SIG-M5 (cell line): Measurements from ENCODE around the gene SVBP.
"Not testable (repeated sequence)": the region's sequence is repeated elsewhere in the genome, so short reads cannot be mapped to it uniquely, and the experiment has no call there.

ENCODE experiments used
- DNase-seq: peaks from one replicate; lab custom pipeline; 2025; lab: John Stamatoyannopoulos, UW

Gene SVBP

DNA sequence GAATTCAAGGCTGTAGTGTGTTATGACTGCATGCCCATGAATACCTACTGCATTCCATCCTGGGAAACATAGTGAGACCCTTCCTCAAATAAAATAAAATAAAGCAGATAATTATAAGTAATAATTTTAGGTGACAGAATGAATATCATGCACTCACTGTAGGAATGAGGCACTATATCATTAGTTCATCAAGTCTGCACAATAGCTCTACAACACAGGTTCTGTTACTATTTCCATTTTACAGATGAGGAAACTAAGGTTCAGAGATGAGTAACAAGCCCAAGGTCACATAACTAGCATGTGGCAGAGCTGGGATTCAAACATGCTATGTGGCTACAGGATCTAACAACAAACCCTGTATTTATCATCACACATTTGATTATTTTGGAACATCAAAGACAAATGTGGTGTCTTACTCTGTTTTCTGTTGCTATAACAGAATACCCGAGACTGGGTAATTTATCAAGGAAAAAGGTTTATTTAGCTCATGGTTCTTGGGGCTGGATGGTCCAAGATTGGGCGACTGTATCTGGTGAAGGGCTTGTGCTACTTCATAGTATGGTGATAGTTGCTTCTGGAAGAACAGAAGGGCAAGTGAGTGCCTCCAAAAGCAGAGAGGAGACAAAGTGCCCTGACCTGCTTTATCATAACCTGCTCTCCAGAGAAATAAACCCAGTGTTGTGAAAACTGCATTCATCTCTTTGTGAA lies 24.4 kb upstream of the SVBP start:
- DNase-seq: no peak

GRCh38 chr1:42841010-42841409 lies 23.8 kb upstream of the SVBP start:
- DNase-seq: no peak

DNA sequence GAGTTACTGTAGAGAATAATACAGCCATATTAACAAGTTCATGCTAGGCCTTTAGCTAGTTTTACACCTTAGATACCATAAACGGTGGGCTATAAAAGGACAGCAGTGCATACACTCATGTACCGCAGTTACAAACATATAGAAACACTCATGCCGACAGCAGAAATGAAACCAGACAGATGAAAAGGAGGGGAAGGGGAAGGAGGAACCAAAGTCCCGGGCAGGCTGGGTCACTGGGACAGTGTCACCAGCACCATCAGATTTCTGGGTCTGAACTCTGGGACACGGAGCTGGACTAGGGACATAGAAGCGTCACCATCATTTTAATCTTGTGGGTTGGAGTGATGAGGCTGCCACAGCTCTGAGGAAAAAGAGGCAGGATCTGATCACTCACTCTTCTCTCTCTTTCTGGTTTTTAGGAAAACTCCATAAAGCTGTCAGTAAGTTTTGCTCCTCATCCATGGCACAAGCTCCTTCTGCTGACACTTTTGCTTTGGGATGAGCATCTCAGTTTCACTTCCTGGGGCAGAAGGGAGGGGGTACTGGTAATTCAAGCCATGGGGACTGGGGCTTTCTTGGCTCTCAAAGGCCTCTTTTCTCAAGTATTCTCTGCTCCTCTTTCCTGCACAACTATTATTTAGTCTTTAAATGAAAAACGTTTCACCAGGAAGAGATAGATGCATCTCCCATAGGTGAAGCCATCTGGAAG lies 21.4 kb upstream of the SVBP start:
- DNase-seq: no peak

- no peak for DNase-seq
Measured at GRCh38 chr1:42837709-42838108, 20.5 kb upstream of the SVBP start.

- no peak for DNase-seq
Measured at GRCh38 chr1:42835422-42835821, 18.2 kb upstream of the SVBP start.

DNA sequence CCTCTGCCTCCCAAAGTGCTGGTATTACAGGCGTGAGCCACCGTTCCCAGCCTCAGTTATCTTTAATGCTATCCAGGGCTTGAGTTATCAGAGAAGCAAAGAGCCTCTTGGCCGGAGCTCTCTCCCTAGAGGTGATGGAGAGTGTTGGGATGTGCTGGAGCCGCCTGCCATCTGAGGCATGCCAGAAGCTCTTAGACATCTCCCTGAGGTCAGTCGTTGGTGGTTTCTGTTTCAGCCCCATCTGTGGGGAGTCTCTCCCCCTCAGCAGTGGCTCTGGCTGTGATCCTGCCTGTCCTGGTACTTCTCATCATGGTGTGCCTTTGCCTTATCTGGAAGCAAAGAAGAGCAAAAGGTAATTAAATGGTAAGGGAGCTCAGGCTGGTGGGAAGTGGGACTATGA lies 17.6 kb upstream of the SVBP start:
- DNase-seq: no peak

DNA sequence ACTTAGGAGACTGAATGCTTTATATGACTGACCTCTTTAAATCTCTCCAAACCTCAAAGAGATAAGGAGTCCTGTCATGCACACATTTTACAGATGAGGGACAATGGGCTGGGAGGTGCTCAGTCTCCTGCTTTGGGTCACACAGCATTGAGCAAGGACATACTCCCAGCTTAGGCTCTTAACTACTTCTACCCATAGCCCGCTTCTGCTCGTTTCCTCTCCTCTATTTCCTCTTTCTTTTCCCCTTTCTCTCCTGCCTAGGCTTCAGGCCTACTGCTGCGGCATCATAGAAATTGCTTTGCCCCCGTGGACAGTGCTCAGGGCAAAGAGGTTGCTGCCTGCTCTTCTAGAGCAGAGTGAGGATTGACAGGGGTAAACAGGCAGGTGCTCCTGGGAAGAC lies 16.8 kb upstream of the SVBP start:
- DNase-seq: no peak

DNA sequence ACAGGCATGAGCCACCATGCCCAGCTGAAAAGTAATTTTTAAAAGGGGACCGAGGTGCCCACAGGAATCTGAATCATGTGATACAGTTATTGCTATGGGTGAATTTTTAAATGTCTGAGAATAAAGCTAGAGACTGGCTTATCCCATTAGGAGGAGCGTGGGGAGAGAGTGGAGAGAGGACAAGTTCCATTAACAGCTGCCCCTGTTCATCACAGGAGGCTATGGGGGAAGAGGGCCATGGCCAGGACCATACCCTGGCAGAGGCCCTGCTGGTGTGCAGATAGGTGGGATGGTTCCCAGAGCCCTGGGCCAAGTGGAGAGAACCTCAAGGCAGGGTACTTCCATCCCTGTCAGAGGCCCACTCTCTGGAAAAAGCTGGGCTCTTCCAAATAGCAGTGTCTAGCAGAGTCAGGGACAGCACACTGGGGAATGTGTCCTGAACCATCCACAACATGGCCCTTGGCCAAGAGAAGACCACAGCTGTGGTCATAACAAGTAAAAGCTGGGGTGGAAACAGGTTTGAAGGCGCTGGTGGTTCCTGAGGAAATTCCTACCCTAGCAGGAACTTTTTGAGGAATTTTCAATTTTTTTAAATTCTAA lies 15.5 kb upstream of the SVBP start:
- no peak for DNase-seq

- DNase-seq: no peak
Measured at GRCh38 chr1:42831273-42831672, 14.1 kb upstream of the SVBP start.

GRCh38 chr1:42830631-42831030 lies 13.4 kb upstream of the SVBP start:
- DNase-seq: no peak

DNA sequence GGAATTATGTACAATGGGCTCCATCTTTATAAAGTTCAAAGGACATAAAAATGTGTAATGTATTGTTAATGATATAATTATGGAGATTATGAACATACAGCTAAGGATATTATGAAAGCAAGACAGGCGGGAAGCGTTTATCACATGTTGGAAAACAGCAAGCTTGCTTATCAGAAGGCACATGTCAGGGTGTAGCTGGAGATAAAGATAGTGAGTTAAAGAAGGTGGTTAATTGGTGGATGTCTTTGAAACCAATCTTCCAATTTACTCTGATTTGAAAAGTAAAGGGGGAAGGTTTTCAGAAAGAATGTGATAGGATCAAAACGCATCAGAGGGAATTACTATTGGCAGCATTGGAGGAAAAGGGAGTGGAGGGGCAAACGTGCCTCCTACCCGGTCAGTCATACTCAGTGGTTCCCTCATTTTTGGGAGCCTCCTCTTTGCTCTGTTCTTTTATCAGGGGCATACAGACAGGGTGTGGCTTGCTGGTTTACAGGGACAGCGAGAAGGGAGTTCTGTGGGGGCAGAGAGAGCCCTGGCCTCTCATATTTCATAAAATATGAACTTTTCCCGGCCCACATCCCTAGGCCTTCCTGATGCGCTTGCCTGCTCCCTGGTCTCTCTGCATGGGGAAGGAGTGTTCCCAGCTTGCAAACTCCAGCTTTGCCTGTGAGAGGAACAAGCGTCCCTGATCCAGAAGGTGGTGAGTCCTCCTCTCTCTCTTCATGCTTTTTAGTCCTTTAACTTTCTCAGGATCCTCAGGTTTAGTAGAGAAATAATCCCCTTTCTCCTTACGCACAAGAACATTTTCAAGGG lies 8.0 kb upstream of the SVBP start:
- no peak for DNase-seq

GRCh38 chr1:42824481-42825035 lies 7.4 kb upstream of the SVBP start:
- DNase-seq: no peak

DNA sequence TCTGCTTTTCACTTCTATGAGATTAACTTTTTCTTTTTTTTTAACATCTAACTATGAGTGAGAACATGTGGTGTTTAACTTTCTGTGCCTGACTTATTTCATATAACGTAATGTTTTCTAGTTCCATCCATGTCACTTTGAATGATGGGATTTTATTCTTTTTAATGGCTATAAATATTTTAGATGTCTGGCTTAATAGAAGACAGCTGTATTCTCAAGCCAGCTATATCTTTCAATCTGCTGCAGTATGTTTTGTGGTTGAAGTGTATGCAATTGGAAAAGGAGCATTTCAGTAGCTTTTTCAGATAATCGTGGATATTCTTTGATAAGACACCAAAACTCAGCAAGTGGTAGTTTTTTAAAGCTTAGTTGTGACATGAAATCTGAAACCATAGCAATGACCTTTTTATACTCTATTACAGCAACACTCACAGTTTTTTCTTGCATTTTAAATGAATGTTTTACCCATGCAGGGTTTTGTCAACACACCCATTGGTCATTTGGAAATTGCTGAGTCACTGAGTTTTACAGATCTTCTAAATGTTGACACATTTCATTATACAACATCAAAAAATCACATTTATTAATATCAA lies 5.7 kb upstream of the SVBP start:
- DNase-seq: no peak

- DNase-seq: no peak
Measured at GRCh38 chr1:42821690-42822089, 4.5 kb upstream of the SVBP start.

GRCh38 chr1:42820813-42821212 lies 3.6 kb upstream of the SVBP start:
- DNase-seq: no peak

GRCh38 chr1:42817976-42818375 lies 779 bp upstream of the SVBP start:
- DNase-seq: no peak

DNA sequence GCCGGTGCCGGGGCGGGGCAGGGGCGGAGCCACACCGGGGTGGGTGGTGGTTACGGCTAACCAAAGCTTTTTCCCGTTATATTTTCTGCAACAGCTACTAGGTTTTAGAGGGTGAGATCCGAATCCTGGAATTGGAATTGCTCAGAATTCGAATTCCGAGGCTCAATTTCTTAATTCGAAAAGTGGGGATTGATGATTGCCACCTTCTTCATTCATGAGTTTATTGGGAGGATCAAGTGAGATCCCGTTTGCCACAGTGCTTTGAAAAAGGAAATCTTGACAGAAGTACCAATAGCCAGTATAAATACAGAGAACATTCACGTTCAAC lies 207 bp upstream of the SVBP start:
- DNase-seq: no peak

- DNase-seq: no peak
Measured at GRCh38 chr1:42815941-42816584, 1.1 kb downstream of the SVBP start.

GRCh38 chr1:42814815-42815214 lies 2.4 kb downstream of the SVBP start:
- not testable (repeated sequence) for DNase-seq

DNA sequence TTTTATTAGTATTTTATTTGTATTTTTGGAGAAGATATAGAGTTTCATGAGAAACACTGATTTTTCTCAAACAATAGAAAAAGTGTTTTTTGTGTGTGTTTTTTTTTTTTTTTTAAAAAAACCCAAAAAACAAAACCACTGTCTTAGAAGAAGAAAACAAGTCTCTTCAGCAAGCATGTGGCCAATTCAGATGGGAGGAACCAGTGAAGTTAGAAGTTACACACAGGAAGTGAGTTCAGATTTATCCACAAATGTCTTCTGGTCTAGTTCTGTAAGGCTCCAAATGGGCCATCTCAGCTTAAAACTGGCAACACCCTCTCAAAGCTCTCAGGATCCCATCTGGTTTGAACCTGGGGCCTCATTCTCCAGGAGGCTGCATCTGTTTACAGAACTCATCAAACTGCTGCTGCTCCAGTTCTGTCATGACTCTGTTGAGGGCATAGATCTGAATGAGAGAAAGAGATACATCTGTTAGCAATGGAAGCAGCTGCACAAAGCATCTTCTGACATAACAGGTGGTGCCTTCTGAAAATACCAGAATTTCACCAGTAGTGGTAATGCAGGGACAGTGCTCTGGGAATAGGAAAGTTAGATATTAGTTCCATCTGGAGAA lies 10.0 kb downstream of the SVBP start:
- DNase-seq: no peak

- DNase-seq: no peak
Measured at GRCh38 chr1:42806593-42806992, 10.6 kb downstream of the SVBP start.
